ENCODE data around the gene TECPR2. TPM values are rescaled to one million over a fixed set of nuclear protein-coding genes. Genes with fewer than 3 reads are reported as not detected.

Gene TECPR2
- total and polyA plus RNA-seq, 2 of the 13 experiments (the other 11 are each of a cell fraction or from before 2014, with no cell fraction given) = 3.5 to 5.7 TPM

- TF ChIP-seq CBX2 (IDR thresholded peaks at IDR 0.05; ENCODE audit: low read depth, low read length) (no peak), CBX2 (CRISPR knock-in tag; IDR thresholded peaks at IDR 0.05; ENCODE audit: low read depth) (no peak), ELF4 (CRISPR knock-in tag; IDR thresholded peaks at IDR 0.05; ENCODE audit: borderline replicate concordance) (no peak), PATZ1 (CRISPR knock-in tag; IDR thresholded peaks at IDR 0.05) (peak; percentile 71), ZBTB46 (CRISPR knock-in tag; IDR thresholded peaks at IDR 0.05; ENCODE audit: borderline replicate concordance) (no peak), ZBTB33 (CRISPR knock-in tag; IDR thresholded peaks at IDR 0.05) (peak; percentile 66), STAT5B (CRISPR knock-in tag; IDR thresholded peaks at IDR 0.05) (no peak), IRF2 (CRISPR knock-in tag; IDR thresholded peaks at IDR 0.05) (peak; percentile 73; the same call in 1 of the 2 replicates), RAD51 (IDR thresholded peaks at IDR 0.05; ENCODE audit: borderline replicate concordance) (peak; percentile 80), ZNF691 (CRISPR knock-in tag; IDR thresholded peaks at IDR 0.05; ENCODE audit: borderline replicate concordance, low read depth) (peak; percentile 38), REPIN1 (CRISPR knock-in tag; IDR thresholded peaks at IDR 0.05; ENCODE audit: borderline replicate concordance, low read depth) (peak; percentile 58; the same call in 1 of the 2 replicates), DBP (CRISPR knock-in tag; IDR thresholded peaks at IDR 0.05; ENCODE audit: not compliant biosample characterization) (no peak), ZNF615 (CRISPR knock-in tag; IDR thresholded peaks at IDR 0.05; ENCODE audit: borderline replicate concordance) (no peak), MYNN (CRISPR knock-in tag; IDR thresholded peaks at IDR 0.05; ENCODE audit: low read depth) (0 out of 2 replicates have a peak, but pooled peaks have one; percentile 22), AFF4 (CRISPR knock-in tag; IDR thresholded peaks at IDR 0.05) (0 out of 2 replicates have a peak, but pooled peaks have one; percentile 17), ZNF12 (CRISPR knock-in tag; IDR thresholded peaks at IDR 0.05) (no peak), JDP2 (CRISPR knock-in tag; IDR thresholded peaks at IDR 0.05; ENCODE audit: borderline replicate concordance) (no peak)
Observed at GRCh38 chr14:102524451-102525218, 161.9 kb downstream of the TECPR2 start (continued).
